ENCODE measurements around the gene LNPEP. TPM values are rescaled to one million over a fixed set of nuclear protein-coding genes. Genes with fewer than 3 reads are reported as not detected.

LNPEP gene
- total and polyA plus RNA-seq, 2 of the 4 experiments (the other 2 are of a cell fraction): 3.6 to 27.4 TPM

DNA sequence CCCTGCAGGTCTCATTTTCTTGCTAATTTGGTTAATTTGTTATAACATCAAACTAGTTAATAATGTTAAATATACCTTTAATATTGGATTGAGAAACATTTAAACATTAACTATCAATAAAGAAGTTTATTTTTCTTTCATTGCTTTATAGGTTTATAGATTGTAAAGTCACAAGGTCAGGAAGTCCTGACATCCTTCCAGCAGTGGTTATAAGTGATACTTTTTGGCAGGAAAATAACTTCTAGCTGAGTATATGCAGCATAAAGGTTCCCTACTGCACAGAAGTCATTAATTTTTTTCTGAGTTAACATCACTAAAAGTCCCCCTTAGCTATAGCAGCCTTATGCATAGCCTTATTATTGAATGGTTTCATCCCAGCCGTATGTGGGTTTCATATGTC, 85.5 kb downstream of the LNPEP start:
- H3K14ac ChIP-seq (replicated peaks; ENCODE audit: low read depth, low read length): no peak overlapping the region
- H3K4me1 ChIP-seq (ENCODE audit: control insufficient read depth, insufficient read depth, low read length): no peaks in the 10 kb centered on the region; the same call in 1 of the 2 replicates
- ChIA-PET POLR2A (ENCODE audit: unreplicated experiment) (interaction anchor here (0.6 kb wide), 1 partner anchor 26 kb away, joined by 4 read pairs; no protein-coding TSS in a partner anchor), CTCF (no interaction called here)
- H3K27me3 ChIP-seq (ENCODE audit: control insufficient read depth, insufficient read depth, low read length): no peaks in the 10 kb centered on the region
- H2BK120ac ChIP-seq (ENCODE audit: low read depth, low read length): no peak overlapping the region
- H4K20me1 ChIP-seq (ENCODE audit: insufficient read depth, low read length): no peaks in the 10 kb centered on the region
- H2AFZ ChIP-seq (replicated peaks; ENCODE audit: low read length, poor library complexity): no peak overlapping the region
- H3K56ac ChIP-seq (ENCODE audit: extremely low read depth, insufficient read depth, low read length): no peak overlapping the region
- intact Hi-C loops (cut with micrococcal nuclease) (no loop called here), dilution Hi-C loops (cut with HindIII; ENCODE audit: low sequenced_read_pairs, unreplicated experiment) (no loop called here), in situ Hi-C loops (cut with MboI; ENCODE audit: low sequenced_read_pairs) (no loop called here)
- no peak overlapping the region for H2AK5ac ChIP-seq (ENCODE audit: low read depth, low read length)
- no peaks in the 10 kb centered on the region; a peak in 1 of 4 replicates for H3K79me1 ChIP-seq (ENCODE audit: low read depth in 1 of 2, low read length in 2 of 2)
- WGBS, 2 experiments (ENCODE audit: extremely low coverage in 2 of 2, insufficient read length in 1 of 2): no CpG with 5 or more reads among the region's 1 CpG
- H4K91ac ChIP-seq (ENCODE audit: insufficient read depth, low read depth, low read length): no peak overlapping the region
- no peak overlapping the region for H3K4me3 ChIP-seq (ENCODE audit: insufficient read depth, low read depth, low read length)
- no peak overlapping the region for H4K8ac ChIP-seq (ENCODE audit: low read depth in 2 of 2, low read length in 2 of 2)
- H2BK20ac ChIP-seq (ENCODE audit: low read depth, low read length): no peak overlapping the region
- no peak overlapping the region for H2BK15ac ChIP-seq (ENCODE audit: low read depth, low read length)
- H3K18ac ChIP-seq (ENCODE audit: low read depth, low read length): no peak overlapping the region
- H3K4ac ChIP-seq (ENCODE audit: low read depth, low read length): no peak overlapping the region
- no peak overlapping the region for H3K9ac ChIP-seq (ENCODE audit: low read depth, low read length)
- peaks cover 7% of the 10 kb centered on the region for H3K36me3 ChIP-seq (ENCODE audit: control insufficient read depth, insufficient read depth, low read length)
- no peak overlapping the region for H3K27ac ChIP-seq (ENCODE audit: insufficient read depth, low read length)
- no peak overlapping the region for H2BK5ac ChIP-seq (ENCODE audit: low read depth, low read length, poor library complexity, severe bottlenecking)
- TF ChIP-seq CHD1 (IDR thresholded peaks at IDR 0.05; ENCODE audit: low read depth, low read length) (no peak), POLR2A (IDR thresholded peaks at IDR 0.05; ENCODE audit: low read depth, low read length) (no peak), RCOR1 (IDR thresholded peaks at IDR 0.05; ENCODE audit: insufficient replicate concordance, low read length) (no peak), ELK1 (IDR thresholded peaks at IDR 0.05; ENCODE audit: borderline replicate concordance, low read depth, low read length) (no peak), CEBPB (IDR thresholded peaks at IDR 0.05; ENCODE audit: low read depth, low read length) (no peak), RAD21 (IDR thresholded peaks at IDR 0.05; ENCODE audit: low read length) (no peak), MXI1 (IDR thresholded peaks at IDR 0.05; ENCODE audit: borderline replicate concordance, low read depth, low read length) (no peak), FOS (IDR thresholded peaks at IDR 0.05; ENCODE audit: low read depth, low read length) (no peak), MAZ (IDR thresholded peaks at IDR 0.05; ENCODE audit: borderline replicate concordance, low read depth, low read length) (no peak), BHLHE40 (IDR thresholded peaks at IDR 0.05; ENCODE audit: low read depth, low read length) (no peak), MAFK (IDR thresholded peaks at IDR 0.05; ENCODE audit: low read depth, low read length) (no peak), SMC3 (IDR thresholded peaks at IDR 0.05; ENCODE audit: low read depth, low read length) (no peak), RFX5 (IDR thresholded peaks at IDR 0.05; ENCODE audit: low read depth, low read length) (no peak), NFE2L2 (IDR thresholded peaks at IDR 0.05; ENCODE audit: low read depth, low read length) (no peak)
- TF ChIP-seq, protein P1, sequence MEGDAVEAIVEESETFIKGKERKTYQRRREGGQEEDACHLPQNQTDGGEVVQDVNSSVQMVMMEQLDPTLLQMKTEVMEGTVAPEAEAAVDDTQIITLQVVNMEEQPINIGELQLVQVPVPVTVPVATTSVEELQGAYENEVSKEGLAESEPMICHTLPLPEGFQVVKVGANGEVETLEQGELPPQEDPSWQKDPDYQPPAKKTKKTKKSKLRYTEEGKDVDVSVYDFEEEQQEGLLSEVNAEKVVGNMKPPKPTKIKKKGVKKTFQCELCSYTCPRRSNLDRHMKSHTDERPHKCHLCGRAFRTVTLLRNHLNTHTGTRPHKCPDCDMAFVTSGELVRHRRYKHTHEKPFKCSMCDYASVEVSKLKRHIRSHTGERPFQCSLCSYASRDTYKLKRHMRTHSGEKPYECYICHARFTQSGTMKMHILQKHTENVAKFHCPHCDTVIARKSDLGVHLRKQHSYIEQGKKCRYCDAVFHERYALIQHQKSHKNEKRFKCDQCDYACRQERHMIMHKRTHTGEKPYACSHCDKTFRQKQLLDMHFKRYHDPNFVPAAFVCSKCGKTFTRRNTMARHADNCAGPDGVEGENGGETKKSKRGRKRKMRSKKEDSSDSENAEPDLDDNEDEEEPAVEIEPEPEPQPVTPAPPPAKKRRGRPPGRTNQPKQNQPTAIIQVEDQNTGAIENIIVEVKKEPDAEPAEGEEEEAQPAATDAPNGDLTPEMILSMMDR (conservative IDR thresholded peaks at IDR 0.05; ENCODE audit: low read depth, low read length): no peak
- TF ChIP-seq, protein P2, sequence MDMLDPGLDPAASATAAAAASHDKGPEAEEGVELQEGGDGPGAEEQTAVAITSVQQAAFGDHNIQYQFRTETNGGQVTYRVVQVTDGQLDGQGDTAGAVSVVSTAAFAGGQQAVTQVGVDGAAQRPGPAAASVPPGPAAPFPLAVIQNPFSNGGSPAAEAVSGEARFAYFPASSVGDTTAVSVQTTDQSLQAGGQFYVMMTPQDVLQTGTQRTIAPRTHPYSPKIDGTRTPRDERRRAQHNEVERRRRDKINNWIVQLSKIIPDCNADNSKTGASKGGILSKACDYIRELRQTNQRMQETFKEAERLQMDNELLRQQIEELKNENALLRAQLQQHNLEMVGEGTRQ (IDR thresholded peaks at IDR 0.05; ENCODE audit: low read depth, low read length): no peak
- ATAC-seq (ENCODE audit: low read depth) (no peak), DNase-seq (no peak)
- no peaks in the 10 kb centered on the region; the same call in 1 of the 2 replicates for H3K9me1 ChIP-seq (ENCODE audit: insufficient read depth, low read length)
- no peak overlapping the region for H4K5ac ChIP-seq (ENCODE audit: low read depth, low read length)
- no peak overlapping the region for H3K4me2 ChIP-seq (ENCODE audit: low read depth, low read length)
- no peak overlapping the region for H2AK9ac ChIP-seq (replicated peaks; ENCODE audit: low read depth, low read length, poor library complexity)
- H3K23ac ChIP-seq (ENCODE audit: low read depth, low read length): no peak overlapping the region
- BruUV-seq (replicated peaks): no TSS peak
- no peaks in the 10 kb centered on the region for H3K9me3 ChIP-seq (ENCODE audit: control insufficient read depth, insufficient read depth, low read length)
